HL-60 (cell line): ENCODE data around the gene CKLF.

ENCODE experiments used
- DNase-seq, 2 experiments: peaks; one replicate each; pipeline ENCODE4 v3.0.0-alpha.2; 2010 to 2020; ENCODE audit warnings: low read depth in 1 of 2, low spot score in 1 of 2
- H3K27ac ChIP-seq: fragments of 250-450 bp; sonication (Bioruptor Pico); replicated peaks from 2 replicates; pipeline ENCODE4 v1.5.1; 2020; ENCODE audit warnings: mild to moderate bottlenecking, moderate library complexity
- H3K27me3 ChIP-seq: fragments of 250-450 bp; sonication (Bioruptor Pico); 2 replicates; pipeline ENCODE4 v1.5.1; 2021; ENCODE audit warnings: mild to moderate bottlenecking, moderate library complexity; ENCODE audit not compliant: insufficient read depth, poor library complexity, severe bottlenecking
- H3K4me3 ChIP-seq: replicated peaks from 2 replicates; pipeline ENCODE4 v1.5.1; 2011; ENCODE audit warnings: mild to moderate bottlenecking, control low read depth, low read length; ENCODE audit not compliant: insufficient read depth
- GABPA ChIP-seq: IDR thresholded peaks from 2 replicates; pipeline ENCODE4 v1.6.1; 2012; ENCODE audit warnings: low read depth
- POLR2AphosphoS5 ChIP-seq: IDR thresholded peaks from 2 replicates; pipeline ENCODE4 v1.6.1; 2012; ENCODE audit warnings: low read depth
- SPI1 ChIP-seq: IDR thresholded peaks from 2 replicates; pipeline ENCODE4 v1.6.1; 2012; ENCODE audit warnings: low read depth, mild to moderate bottlenecking, borderline replicate concordance
- TF ChIP-seq, protein P1 (sequence below): IDR thresholded peaks from 2 replicates; pipeline ENCODE4 v1.6.1; 2012; ENCODE audit warnings: low read depth; ENCODE audit not compliant: insufficient replicate concordance
- TF ChIP-seq, protein P2 (sequence below): IDR thresholded peaks from one replicate; pipeline ENCODE4 v1.5.1; 2011; ENCODE audit warnings: low read length, control low read depth, inconsistent platforms; ENCODE audit not compliant: insufficient read depth

The CKLF gene

DNA sequence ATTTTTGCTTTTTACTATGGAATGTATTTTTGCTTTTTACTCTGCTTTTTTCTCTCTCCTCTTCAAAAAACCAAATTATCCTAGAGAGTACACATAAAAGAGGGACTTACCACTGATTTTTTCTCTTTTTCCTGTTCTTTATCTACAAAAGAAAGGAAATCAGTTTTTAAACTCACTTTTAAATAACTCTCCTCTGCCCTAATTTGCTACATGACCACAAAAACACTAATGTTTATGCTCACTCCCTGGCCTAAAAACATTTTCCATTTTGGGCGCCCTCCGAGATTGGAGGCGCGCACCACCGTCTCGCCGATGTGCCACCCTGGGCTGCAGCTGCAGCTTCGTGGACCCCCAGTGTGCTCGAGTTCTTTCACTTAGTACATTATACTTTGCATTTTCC is 3.5 kb upstream of the CKLF start:
- no peaks in the 10 kb centered on the region for H3K27me3 ChIP-seq
- TF ChIP-seq, protein P1, sequence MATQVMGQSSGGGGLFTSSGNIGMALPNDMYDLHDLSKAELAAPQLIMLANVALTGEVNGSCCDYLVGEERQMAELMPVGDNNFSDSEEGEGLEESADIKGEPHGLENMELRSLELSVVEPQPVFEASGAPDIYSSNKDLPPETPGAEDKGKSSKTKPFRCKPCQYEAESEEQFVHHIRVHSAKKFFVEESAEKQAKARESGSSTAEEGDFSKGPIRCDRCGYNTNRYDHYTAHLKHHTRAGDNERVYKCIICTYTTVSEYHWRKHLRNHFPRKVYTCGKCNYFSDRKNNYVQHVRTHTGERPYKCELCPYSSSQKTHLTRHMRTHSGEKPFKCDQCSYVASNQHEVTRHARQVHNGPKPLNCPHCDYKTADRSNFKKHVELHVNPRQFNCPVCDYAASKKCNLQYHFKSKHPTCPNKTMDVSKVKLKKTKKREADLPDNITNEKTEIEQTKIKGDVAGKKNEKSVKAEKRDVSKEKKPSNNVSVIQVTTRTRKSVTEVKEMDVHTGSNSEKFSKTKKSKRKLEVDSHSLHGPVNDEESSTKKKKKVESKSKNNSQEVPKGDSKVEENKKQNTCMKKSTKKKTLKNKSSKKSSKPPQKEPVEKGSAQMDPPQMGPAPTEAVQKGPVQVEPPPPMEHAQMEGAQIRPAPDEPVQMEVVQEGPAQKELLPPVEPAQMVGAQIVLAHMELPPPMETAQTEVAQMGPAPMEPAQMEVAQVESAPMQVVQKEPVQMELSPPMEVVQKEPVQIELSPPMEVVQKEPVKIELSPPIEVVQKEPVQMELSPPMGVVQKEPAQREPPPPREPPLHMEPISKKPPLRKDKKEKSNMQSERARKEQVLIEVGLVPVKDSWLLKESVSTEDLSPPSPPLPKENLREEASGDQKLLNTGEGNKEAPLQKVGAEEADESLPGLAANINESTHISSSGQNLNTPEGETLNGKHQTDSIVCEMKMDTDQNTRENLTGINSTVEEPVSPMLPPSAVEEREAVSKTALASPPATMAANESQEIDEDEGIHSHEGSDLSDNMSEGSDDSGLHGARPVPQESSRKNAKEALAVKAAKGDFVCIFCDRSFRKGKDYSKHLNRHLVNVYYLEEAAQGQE: no peak
- TF ChIP-seq SPI1 (no peak), POLR2AphosphoS5 (no peak), GABPA (no peak)
- TF ChIP-seq, protein P2, sequence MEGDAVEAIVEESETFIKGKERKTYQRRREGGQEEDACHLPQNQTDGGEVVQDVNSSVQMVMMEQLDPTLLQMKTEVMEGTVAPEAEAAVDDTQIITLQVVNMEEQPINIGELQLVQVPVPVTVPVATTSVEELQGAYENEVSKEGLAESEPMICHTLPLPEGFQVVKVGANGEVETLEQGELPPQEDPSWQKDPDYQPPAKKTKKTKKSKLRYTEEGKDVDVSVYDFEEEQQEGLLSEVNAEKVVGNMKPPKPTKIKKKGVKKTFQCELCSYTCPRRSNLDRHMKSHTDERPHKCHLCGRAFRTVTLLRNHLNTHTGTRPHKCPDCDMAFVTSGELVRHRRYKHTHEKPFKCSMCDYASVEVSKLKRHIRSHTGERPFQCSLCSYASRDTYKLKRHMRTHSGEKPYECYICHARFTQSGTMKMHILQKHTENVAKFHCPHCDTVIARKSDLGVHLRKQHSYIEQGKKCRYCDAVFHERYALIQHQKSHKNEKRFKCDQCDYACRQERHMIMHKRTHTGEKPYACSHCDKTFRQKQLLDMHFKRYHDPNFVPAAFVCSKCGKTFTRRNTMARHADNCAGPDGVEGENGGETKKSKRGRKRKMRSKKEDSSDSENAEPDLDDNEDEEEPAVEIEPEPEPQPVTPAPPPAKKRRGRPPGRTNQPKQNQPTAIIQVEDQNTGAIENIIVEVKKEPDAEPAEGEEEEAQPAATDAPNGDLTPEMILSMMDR: no peak
- H3K27ac ChIP-seq: peak overlapping the region; percentile 89
- DNase-seq: no peak
- no peak overlapping the region for H3K4me3 ChIP-seq

DNA sequence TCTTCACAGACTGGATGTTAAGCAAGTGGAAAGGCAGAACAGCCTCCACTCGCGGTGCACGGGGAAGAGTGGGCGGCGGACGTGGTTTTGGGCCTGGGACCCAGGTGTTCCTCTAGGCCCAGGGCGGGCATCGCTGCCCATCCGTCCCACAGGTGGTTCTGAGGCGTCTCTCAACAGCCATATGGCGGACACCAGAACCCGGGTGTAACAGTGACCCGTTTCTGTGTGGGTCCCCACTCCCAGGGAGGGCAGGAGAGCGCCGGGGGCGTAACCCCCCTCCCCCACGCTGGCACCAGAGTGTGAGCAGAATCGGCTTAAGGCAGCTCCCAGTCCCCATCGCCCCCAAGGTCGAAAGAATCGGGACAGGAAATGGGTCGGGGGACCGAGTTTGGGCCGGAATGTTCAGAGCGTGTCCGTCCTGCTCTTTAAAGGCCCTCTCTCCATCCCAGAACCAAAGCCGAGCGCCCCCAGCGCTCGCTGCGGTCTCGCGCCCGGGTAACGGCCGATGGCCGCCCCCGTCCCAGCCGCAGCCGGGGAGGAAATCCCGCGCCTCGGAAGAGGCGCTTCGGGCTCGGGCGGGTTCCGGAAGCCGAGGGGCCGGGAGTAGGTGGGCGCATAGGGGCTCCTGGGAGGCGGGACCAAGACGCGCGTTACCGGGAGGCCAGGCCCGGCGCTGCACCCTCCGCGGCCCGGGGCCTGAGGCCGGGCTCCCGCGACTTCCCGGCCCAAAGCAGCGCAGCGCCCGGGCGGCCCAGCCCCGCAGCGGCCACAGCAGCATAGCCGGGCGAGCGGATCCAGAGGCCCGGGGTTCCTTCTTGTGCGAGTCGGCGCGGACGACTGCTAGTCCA is 2.9 kb upstream of the CKLF start, which contains the start of gene TK2:
TSS of gene TK2 (minus strand) at position 839 of the 848 bp plus-strand sequence. CDS start at position 778, 61 bp downstream.
- peak; percentile 59 for TF ChIP-seq POLR2AphosphoS5
- TF ChIP-seq, protein P2: no peak
- TF ChIP-seq, protein P1: peak; percentile 13
- TF ChIP-seq SPI1: no peak
- peak; percentile 60; the same call in 1 of the 2 replicates for TF ChIP-seq GABPA
- no peaks in the 10 kb centered on the region for H3K27me3 ChIP-seq
- peak within 1 kb of the TSS; percentile 89 for H3K27ac ChIP-seq
- peak within 1 kb of the TSS; percentile 41 for H3K4me3 ChIP-seq
- DNase-seq: peak in 1 of 2 experiments; percentile 62

DNA sequence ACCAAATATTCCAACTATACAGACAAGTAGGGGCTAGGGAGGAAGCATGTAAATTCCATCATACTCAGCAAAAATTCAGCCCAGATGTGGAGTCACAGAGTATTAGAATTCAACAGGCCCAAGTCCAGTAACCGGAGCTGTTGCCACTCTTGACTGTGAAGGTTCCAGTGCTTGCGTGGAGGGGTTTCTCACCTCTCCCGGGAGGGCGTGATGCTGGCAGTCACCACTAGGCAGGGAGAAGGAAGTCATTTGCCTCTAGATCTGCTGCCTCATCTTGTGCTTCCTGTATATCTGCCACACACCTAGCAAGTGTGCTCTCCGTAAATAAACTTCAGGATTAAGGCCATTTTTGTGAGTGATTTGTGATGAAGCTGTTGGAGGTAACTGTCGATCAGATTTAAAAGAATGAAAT is 1.0 kb upstream of the CKLF start:
- TF ChIP-seq SPI1 (peak; percentile 56; the same call in 1 of the 2 replicates), GABPA (no peak), POLR2AphosphoS5 (peak; percentile 53; the same call in 1 of the 2 replicates)
- TF ChIP-seq, protein P2: peak; percentile 7
- TF ChIP-seq, protein P1: no peak
- peak overlapping the region; percentile 86 for H3K27ac ChIP-seq
- H3K27me3 ChIP-seq: no peaks in the 10 kb centered on the region
- no peak overlapping the region for H3K4me3 ChIP-seq
- peak; percentile 52 to 82 for DNase-seq
